HL-60/S4 (cell line): ENCODE data around the gene AGBL3.
"Not testable (repeated sequence)": the region's sequence is repeated elsewhere in the genome, so short reads cannot be mapped to it uniquely, and the experiment has no call there.

Source experiments
- in situ Hi-C: fragments of 300-500 bp; cut with MboI; formaldehyde crosslinking; loops from 2 replicates; pipeline ENCODE4 v1.14.3; 2022; ENCODE audit warnings: low sequenced_read_pairs

Gene AGBL3

DNA sequence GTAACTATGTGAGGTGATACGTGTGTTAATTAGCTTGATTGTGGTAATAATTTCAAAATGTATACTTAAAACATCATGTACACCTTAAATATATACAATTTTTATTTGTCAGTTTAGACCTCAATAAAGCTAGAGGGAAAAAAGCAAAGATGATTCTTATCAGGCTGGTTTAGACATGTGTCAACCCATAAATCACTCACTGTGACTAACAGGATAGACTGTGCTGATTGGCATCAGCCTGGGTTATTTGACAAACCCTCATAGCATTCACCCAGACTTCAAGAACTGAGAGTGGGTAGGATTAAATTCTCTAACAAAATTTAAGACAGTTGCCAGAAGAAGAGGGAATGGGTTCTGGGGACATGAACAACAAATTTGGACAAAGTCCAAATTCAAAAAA lies 87.8 kb downstream of the AGBL3 start:
- in situ Hi-C loops: no loop called here

DNA sequence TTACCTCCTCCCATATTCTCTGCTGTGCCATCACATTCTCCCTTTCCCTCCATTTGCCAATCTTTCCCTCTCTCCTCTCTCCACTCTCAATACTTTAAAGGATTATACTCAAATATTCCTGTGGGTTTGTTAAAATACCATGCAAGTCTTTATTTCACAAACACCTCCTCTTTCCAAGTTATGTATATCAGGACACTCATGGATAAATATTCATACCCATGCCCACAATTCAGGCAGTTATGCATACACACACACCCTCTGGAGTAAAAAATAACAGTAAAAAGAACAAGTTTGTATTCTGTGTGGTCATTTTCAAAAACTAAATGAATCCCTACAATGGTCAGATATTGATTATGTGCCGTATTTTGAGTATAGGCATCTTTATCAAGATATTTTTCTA lies 88.2 kb downstream of the AGBL3 start:
- in situ Hi-C loops: no loop called here

DNA sequence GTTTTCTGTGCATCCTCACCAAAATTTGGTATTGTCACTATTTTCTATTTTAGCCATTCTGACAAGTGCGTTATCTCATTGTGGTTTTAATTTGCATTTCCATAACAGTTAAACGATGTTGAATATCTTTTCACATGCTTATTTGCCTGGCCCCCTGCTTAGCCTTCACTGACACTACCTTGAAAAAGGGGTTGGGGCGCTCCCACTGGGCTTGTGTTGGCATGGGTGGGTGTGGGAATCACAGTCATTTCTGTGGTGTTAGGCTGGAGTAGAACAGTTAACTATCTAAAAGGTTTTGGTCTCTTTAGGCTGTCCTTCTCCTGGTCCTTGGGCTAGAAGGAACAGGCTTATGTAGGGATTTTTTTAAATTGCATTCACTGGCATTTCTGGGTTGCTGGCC lies 89.4 kb downstream of the AGBL3 start:
- in situ Hi-C loops: no loop called here

- in situ Hi-C loops: no loop called here
Measured at GRCh38 chr7:135076882-135077281, 90.6 kb downstream of the AGBL3 start.

DNA sequence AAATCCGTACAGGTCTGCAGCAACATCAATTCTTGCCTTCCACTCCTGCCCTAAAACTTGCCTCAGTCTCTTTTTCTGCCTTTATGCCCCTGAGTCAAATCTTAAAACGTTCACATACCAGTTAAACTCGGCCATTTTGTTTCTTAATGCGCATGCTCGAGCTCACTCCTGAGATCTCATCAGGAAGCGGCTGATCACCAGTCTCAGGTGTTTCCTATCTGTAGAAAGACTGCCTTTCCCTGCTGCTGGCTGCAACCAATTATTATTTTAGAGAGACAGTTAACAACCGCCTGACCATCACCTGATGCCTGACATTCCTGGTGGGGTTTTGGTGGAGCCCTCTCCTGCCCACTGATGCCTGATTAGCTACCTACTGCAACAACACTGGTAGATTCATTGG lies 91.3 kb downstream of the AGBL3 start:
- in situ Hi-C loops: no loop called here

DNA sequence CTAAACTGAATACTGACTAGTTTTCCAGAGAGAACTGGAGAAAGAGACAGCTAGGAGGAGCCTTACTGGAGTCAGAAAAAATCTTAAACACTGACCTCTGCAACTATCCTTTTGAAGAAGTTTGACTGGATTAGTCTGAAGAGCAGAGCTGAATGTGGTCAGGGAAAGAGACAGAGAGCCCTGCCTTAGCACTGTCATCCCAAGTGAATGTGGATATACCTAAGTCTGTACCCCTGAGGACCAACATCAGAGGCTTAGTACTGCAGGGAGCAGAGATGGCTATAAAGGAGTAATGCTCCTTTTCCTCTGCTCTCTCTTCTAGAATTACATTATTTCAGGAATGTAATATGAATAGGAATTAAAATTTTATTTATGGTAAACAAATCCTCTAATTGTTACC lies 91.7 kb downstream of the AGBL3 start:
- in situ Hi-C loops: no loop called here

- in situ Hi-C loops: no loop called here
Measured at GRCh38 chr7:135079068-135079467, 92.8 kb downstream of the AGBL3 start.

- in situ Hi-C loops: no loop called here
Measured at GRCh38 chr7:135083005-135083404, 96.7 kb downstream of the AGBL3 start.

DNA sequence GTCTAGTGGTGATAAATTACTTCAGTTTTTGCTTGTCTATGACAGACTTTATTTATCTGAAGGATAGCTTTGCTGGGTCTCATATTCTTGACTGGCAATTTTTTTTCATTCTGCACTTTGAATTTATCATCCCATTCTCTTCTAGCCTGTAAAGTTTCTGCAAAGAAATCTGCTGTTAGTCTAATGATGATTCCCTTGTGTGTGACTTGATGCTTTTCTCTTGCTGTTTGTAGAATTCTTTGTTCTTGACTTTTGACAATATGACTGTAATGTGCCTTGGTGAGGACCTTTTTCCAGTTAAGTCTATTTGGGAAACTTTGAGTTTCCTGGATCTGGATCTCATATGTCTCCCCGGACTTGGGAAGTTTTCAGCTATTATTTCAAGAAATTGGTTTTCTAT lies 102.3 kb downstream of the AGBL3 start:
- in situ Hi-C loops: no loop called here

DNA sequence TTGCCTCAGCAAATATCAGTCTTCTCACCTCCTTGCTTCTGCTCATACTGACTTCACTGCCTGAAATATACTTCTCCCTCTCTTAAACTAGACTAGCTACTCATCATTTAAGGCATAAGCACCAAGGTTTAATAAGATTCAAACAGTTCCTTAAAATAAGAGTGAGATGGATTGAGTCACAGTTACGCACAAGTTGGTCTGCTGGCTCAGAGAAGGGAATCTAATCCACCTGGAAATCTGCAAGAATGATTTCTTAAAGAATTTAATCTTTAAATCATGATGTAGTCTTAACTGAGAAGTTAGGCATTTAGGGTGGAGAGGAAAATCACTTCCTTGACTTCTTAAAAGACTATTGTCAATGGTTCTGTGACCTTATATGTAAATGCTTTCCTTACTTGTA lies 105.4 kb downstream of the AGBL3 start:
- in situ Hi-C loops: no loop called here

GRCh38 chr7:135094472-135095237 lies 108.3 kb downstream of the AGBL3 start:
- in situ Hi-C loops: no loop called here

DNA sequence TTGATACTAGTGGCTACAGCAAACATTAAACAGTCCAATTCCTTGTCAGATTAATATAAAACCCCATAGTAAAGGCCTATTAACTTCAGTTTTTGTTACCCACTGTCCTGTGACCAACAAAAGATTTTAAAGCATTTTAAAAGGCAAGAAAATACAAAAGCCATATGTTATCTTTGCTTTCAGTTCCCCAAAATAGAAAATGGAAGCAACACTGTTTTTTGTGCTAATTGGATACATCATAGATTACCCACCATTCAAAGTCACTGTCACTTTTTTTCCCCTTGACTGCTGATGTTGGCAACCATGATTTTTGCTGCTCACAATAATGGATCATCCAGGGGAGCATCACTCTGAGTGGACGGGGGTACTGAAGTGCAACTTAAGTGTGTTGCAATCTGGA lies 109.1 kb downstream of the AGBL3 start:
- in situ Hi-C loops: no loop called here

DNA sequence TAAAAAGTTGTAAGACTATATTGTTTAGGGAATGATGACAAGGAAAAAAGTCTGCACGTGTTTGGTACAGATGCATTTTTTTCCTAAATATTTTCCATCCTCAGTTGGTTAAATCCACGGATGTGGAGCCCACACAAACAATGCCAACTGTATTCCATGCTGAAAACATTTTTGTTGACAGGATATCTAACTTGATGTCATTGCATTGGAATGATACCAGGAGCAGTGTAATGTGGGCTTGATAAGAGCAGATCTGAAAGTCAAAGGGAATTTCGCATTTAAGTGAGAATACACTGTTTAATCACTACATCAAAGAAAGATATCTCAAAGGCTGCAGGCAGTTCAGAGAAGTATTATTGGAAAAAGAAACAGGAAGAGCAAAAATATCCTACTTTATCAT lies 112.1 kb downstream of the AGBL3 start:
- in situ Hi-C loops: no loop called here

DNA sequence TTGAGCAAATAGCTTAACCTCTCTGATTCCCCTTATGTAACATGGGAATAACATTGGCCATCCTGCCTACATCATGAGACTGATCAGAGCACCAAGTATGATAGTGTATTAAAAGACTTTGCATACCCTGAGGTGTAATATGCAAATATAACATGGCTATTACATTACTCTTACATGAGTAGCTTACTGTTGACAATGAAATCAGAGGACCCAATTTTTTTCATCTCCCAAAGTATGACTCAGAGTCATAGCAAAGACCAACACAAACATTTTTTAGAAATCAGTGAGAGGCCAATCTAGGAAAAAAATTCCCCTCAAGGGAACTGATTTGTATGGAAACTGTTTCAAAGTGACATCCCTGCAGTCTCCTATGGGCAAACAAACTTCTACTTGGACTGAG lies 114.5 kb downstream of the AGBL3 start:
- in situ Hi-C loops: no loop called here

- in situ Hi-C loops: no loop called here
Measured at GRCh38 chr7:135102372-135102771, 116.1 kb downstream of the AGBL3 start.

GRCh38 chr7:135109562-135109961 lies 123.3 kb downstream of the AGBL3 start:
- in situ Hi-C loops: no loop called here

DNA sequence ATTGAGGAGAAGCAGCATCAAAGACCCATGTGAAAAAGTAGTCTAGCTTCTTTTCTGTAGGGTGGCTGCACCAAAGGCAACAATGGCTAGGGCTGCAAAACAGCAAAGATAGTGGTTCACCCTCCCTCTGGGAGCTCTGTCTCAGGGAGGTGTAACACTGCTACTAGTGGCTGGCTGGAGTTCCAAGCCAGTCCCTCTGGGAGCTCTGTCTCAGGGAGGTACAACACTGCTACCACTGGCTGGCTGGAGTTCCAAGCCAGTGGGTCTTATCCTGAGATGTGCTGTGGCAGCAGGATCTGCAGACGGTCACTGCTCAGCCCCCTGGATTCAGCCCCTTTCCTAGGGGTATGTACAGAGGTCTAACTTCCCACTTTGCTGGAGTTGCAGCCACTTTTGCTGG lies 123.7 kb downstream of the AGBL3 start:
- in situ Hi-C loops: no loop called here

GRCh38 chr7:135111379-135111778 lies 125.1 kb downstream of the AGBL3 start:
- in situ Hi-C loops: no loop called here

GRCh38 chr7:135114622-135115021 lies 128.3 kb downstream of the AGBL3 start:
- in situ Hi-C loops: no loop called here

GRCh38 chr7:135117096-135117495 lies 130.8 kb downstream of the AGBL3 start:
- in situ Hi-C loops: no loop called here

GRCh38 chr7:135121868-135122267 lies 135.6 kb downstream of the AGBL3 start:
- in situ Hi-C loops: no loop called here

DNA sequence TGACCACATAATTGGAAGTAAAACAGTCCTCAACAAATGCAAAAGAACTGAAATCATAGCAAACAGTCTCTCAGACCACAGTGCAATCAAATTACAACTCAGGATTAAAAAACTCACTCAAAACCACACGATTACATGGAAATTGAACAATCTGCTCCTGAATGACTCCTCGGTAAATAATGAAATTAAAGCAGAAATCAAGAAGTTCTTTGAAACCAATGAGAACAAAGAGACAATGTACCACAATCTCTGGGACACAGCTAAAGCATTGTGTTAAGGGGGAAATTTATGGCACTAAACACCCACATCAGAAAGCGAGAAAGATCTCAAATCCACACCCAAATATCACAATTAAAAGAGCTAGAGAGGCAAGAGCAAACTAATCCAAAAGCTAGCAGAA lies 138.3 kb downstream of the AGBL3 start:
- in situ Hi-C loops: not testable (repeated sequence)

GRCh38 chr7:135128931-135129330 lies 142.6 kb downstream of the AGBL3 start:
- in situ Hi-C loops: no loop called here
